ENCODE data around the gene ACTRT2.

- TF ChIP-seq CTCF (conservative IDR thresholded peaks at IDR 0.05; ENCODE audit: low read depth in 2 of 2): no peak
- peak; percentile 95 for TF ChIP-seq EZH2 (IDR thresholded peaks at IDR 0.05; ENCODE audit: low read depth, unreplicated experiment)
- TF ChIP-seq EZH2phosphoT487 (IDR thresholded peaks at IDR 0.05; ENCODE audit: unreplicated experiment): peak; percentile 95
- TF ChIP-seq JUNB (IDR thresholded peaks at IDR 0.05; ENCODE audit: unreplicated experiment): no peak
- TF ChIP-seq ETS1 (IDR thresholded peaks at IDR 0.05): no peak
- no peak for TF ChIP-seq CREB1 (CRISPR knock-in tag; IDR thresholded peaks at IDR 0.05; ENCODE audit: low read depth)
- no peak for TF ChIP-seq POLR2AphosphoS5 (IDR thresholded peaks at IDR 0.05; ENCODE audit: low read depth)
- no peak for TF ChIP-seq REST (IDR thresholded peaks at IDR 0.05; ENCODE audit: unreplicated experiment)
- no peak for TF ChIP-seq NANOG (IDR thresholded peaks at IDR 0.05; ENCODE audit: borderline replicate concordance)
- no peak for TF ChIP-seq ZNF331 (CRISPR knock-in tag; IDR thresholded peaks at IDR 0.05; ENCODE audit: low read depth)
- TF ChIP-seq ZNF114 (CRISPR knock-in tag; IDR thresholded peaks at IDR 0.05): no peak
- no peak for TF ChIP-seq STAT1 (IDR thresholded peaks at IDR 0.05; ENCODE audit: unreplicated experiment)
- TF ChIP-seq ZNF462 (CRISPR knock-in tag; IDR thresholded peaks at IDR 0.05): no peak
Measured at GRCh38 chr1:3067671-3068563, 46.6 kb downstream of the ACTRT2 start.

All from GM23338 (cell line).